Endothelial cell of umbilical vein (primary cell): Measurements from ENCODE around the gene ARL5C.

Experiments used
- JUN ChIP-seq: IDR thresholded peaks from 2 replicates; pipeline ENCODE4 v1.6.1; 2011; ENCODE audit warnings: borderline replicate concordance, low read depth; ENCODE audit not compliant: insufficient read length, insufficient read depth
- POLR2A ChIP-seq: IDR thresholded peaks from 2 replicates; pipeline ENCODE4 v1.6.1; 2012; ENCODE audit warnings: low read depth, mild to moderate bottlenecking, control low read depth, low read length
- TF ChIP-seq, protein P1 (sequence below): IDR thresholded peaks from 2 replicates; pipeline ENCODE4 v1.6.1; 2011; ENCODE audit not compliant: insufficient read depth, insufficient read length

DNA sequence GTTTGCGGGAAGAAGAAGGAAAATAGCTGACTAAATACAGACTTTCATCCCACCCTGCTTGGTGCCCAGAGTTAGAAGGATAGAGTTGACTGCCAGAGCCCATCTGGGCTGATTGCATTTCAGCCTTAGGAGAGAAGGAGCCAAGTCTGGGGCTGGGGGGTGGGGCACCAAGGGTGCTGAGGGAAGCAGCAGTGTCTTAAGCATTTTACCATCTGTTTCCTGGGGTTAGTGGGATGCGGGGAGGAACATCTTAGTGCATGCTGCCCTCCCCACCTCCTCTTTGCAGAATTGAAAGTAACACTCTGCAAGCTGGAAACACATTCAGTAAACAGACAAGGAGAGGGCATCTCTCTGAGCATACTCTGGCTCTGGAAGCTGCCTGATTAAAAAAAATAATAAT, 1.5 kb upstream of the ARL5C start:
- TF ChIP-seq POLR2A (no peak), JUN (no peak)
- TF ChIP-seq, protein P1, sequence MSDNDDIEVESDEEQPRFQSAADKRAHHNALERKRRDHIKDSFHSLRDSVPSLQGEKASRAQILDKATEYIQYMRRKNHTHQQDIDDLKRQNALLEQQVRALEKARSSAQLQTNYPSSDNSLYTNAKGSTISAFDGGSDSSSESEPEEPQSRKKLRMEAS = no peak
